Lower lobe of right lung (tissue), 2 donors: ENCODE data around the gene CAPN14. TPM values are rescaled to one million over a fixed set of nuclear protein-coding genes. Genes with fewer than 3 reads are reported as not detected.

ENCODE experiments used
- ATAC-seq, 2 donors: fragments of 200-7000 bp; cut with Tn5 transposase; one replicate each; pipeline ENCODE4 v1.9.1; 2020 to 2022; ENCODE audit warnings: mild to moderate bottlenecking in 2 of 2, moderate library complexity in 2 of 2
- DNase-seq: peaks from one replicate; pipeline ENCODE4 v3.0.0-alpha.2; 2020
- H3K27ac ChIP-seq: fragments of 200-600 bp; one replicate; pipeline ENCODE4 v1.8.0; 2022
- H3K27me3 ChIP-seq: fragments of 200-600 bp; one replicate; pipeline ENCODE4 v1.8.0; 2022; ENCODE audit warnings: low read depth
- H3K36me3 ChIP-seq: fragments of 200-600 bp; one replicate; pipeline ENCODE4 v1.8.0; 2022; ENCODE audit warnings: mild to moderate bottlenecking
- H3K4me1 ChIP-seq: fragments of 200-600 bp; one replicate; pipeline ENCODE4 v1.8.0; 2022
- H3K4me3 ChIP-seq: fragments of 200-600 bp; one replicate; pipeline ENCODE4 v1.8.0; 2022; ENCODE audit warnings: mild to moderate bottlenecking
- H3K9me3 ChIP-seq: fragments of 200-600 bp; one replicate; pipeline ENCODE4 v1.8.0; 2022
- CTCF ChIP-seq: fragments of 200-600 bp; IDR thresholded peaks from one replicate; pipeline ENCODE4 v1.8.0; 2022; ENCODE audit warnings: antibody characterized with exemption, mild to moderate bottlenecking
- intact Hi-C: fragments of 100-400 bp; cut with DNase I; formaldehyde crosslinking; loops from one replicate; pipeline ENCODE4 v1.11.0; 2022
- total RNA-seq: library from RNA; stranded (reverse); fragmentation: NEBNext Ultra II Directional; extraction: Animal tissue kit (Norgen Biotek cat#: 25700); gene quantifications from one replicate; pipeline ENCODE4 v1.2.1, GENCODE V29; 2021
- donor health status: DM: no; HTN: yes; CAD: no; lungs with severe emphysema.

CAPN14 gene
- total RNA-seq, 1 donor from 2014 or later = 0.15 TPM

- no peak for TF ChIP-seq CTCF
These were observed 30.4 kb upstream of the CAPN14 start for GRCh38 chr2:31247711-31248110.

GRCh38 chr2:31246184-31246852 lies 29.0 kb upstream of the CAPN14 start:
- intact Hi-C loops = no loop called here
- H3K27ac ChIP-seq = no peak overlapping the region
- DNase-seq = no peak

More at GRCh38 chr2:31247711-31248110, 30.4 kb upstream of the CAPN14 start:
- intact Hi-C loops = no loop called here
- H3K36me3 ChIP-seq = peaks cover 19% of the 10 kb centered on the region
- H3K4me1 ChIP-seq = no peaks in the 10 kb centered on the region
- H3K27me3 ChIP-seq = no peaks in the 10 kb centered on the region
- no peaks in the 10 kb centered on the region for H3K9me3 ChIP-seq
- no peak for DNase-seq
- H3K4me3 ChIP-seq = no peak overlapping the region
- ATAC-seq = no peak
- H3K27ac ChIP-seq = no peak overlapping the region

GRCh38 chr2:31244101-31244500 lies 26.8 kb upstream of the CAPN14 start:
- TF ChIP-seq CTCF = no peak
- peaks cover under 1% of the 10 kb centered on the region for H3K4me1 ChIP-seq
- no peak overlapping the region for H3K27ac ChIP-seq
- H3K9me3 ChIP-seq = no peaks in the 10 kb centered on the region
- no peaks in the 10 kb centered on the region for H3K27me3 ChIP-seq
- DNase-seq (no peak), ATAC-seq (no peak)
- H3K36me3 ChIP-seq = peaks cover 12% of the 10 kb centered on the region
- H3K4me3 ChIP-seq = no peak overlapping the region
- intact Hi-C loops = no loop called here

More at GRCh38 chr2:31246184-31246852, 29.0 kb upstream of the CAPN14 start:
- Histone ChIP-seq H3K36me3 (peaks cover 19% of the 10 kb centered on the region), H3K27me3 (no peaks in the 10 kb centered on the region), H3K9me3 (no peaks in the 10 kb centered on the region), H3K4me1 (no peaks in the 10 kb centered on the region), H3K4me3 (no peak overlapping the region)
- ATAC-seq = no peak
- no peak for TF ChIP-seq CTCF

GRCh38 chr2:31243053-31243452 lies 25.7 kb upstream of the CAPN14 start:
- no peak for TF ChIP-seq CTCF
- H3K9me3 ChIP-seq = no peaks in the 10 kb centered on the region
- ATAC-seq (no peak), DNase-seq (no peak)
- peaks cover 7% of the 10 kb centered on the region for H3K36me3 ChIP-seq
- H3K27ac ChIP-seq = no peak overlapping the region
- intact Hi-C loops = no loop called here
- no peak overlapping the region for H3K4me3 ChIP-seq
- H3K27me3 ChIP-seq = no peaks in the 10 kb centered on the region
- peaks cover 9% of the 10 kb centered on the region for H3K4me1 ChIP-seq

GRCh38 chr2:31241625-31242270 lies 24.4 kb upstream of the CAPN14 start:
- no peak for TF ChIP-seq CTCF
- DNase-seq (no peak), ATAC-seq (no peak)

More at GRCh38 chr2:31241625-31242270, 24.4 kb upstream of the CAPN14 start:
- H3K27ac ChIP-seq = no peak overlapping the region
- intact Hi-C loops = no loop called here
- H3K36me3 ChIP-seq = peaks cover 7% of the 10 kb centered on the region
- no peak overlapping the region for H3K4me3 ChIP-seq
- peaks cover 9% of the 10 kb centered on the region for H3K4me1 ChIP-seq
- no peaks in the 10 kb centered on the region for H3K9me3 ChIP-seq
- H3K27me3 ChIP-seq = no peaks in the 10 kb centered on the region
